ENCODE results near the gene KRT79. TPM values are rescaled to one million over a fixed set of nuclear protein-coding genes. Genes with fewer than 3 reads are reported as not detected.
"Not testable (repeated sequence)": the region's sequence is repeated elsewhere in the genome, so short reads cannot be mapped to it uniquely, and the experiment has no call there.

KRT79 gene
- polyA plus RNA-seq (ENCODE audit: insufficient read length in 3 of 3): not detected

- no peak for DNase-seq (ENCODE audit: low read depth in 3 of 3, low spot score in 2 of 3)
Observed at GRCh38 chr12:52833922-52834726, at the start of gene KRT79. KRT79 (minus strand) TSS chr12:52834311; CDS start chr12:52834260, 51 bp downstream.

GRCh38 chr12:52880499-52880898 is 46.4 kb upstream of the KRT79 start:
- not testable (repeated sequence) for DNase-seq (ENCODE audit: low read depth in 3 of 3, low spot score in 2 of 3)

GRCh38 chr12:52879394-52880351 is 45.6 kb upstream of the KRT79 start:
- DNase-seq (ENCODE audit: low read depth in 3 of 3, low spot score in 2 of 3): peak in 1 of 3 donors; percentile 75

- no peak for DNase-seq (ENCODE audit: low read depth in 3 of 3, low spot score in 2 of 3)
Observed at GRCh38 chr12:52878507-52879393, 44.6 kb upstream of the KRT79 start.

- no peak for DNase-seq (ENCODE audit: low read depth in 3 of 3, low spot score in 2 of 3)
Observed at GRCh38 chr12:52877242-52877641, 43.1 kb upstream of the KRT79 start.

- no peak for DNase-seq (ENCODE audit: low read depth in 3 of 3, low spot score in 2 of 3)
Observed at GRCh38 chr12:52876372-52876771, 42.3 kb upstream of the KRT79 start.

- no peak for DNase-seq (ENCODE audit: low read depth in 3 of 3, low spot score in 2 of 3)
Observed at GRCh38 chr12:52874573-52875435, 40.7 kb upstream of the KRT79 start.

GRCh38 chr12:52873832-52874572 is 39.9 kb upstream of the KRT79 start:
- no peak for DNase-seq (ENCODE audit: low read depth in 3 of 3, low spot score in 2 of 3)

- DNase-seq (ENCODE audit: low read depth in 3 of 3, low spot score in 2 of 3): no peak
Observed at GRCh38 chr12:52873513-52873831, 39.4 kb upstream of the KRT79 start.

- no peak for DNase-seq (ENCODE audit: low read depth in 3 of 3, low spot score in 2 of 3)
Observed at GRCh38 chr12:52872644-52873389, 38.7 kb upstream of the KRT79 start.

GRCh38 chr12:52871291-52872039 is 37.4 kb upstream of the KRT79 start:
- no peak for DNase-seq (ENCODE audit: low read depth in 3 of 3, low spot score in 2 of 3)

GRCh38 chr12:52870361-52871290 is 36.5 kb upstream of the KRT79 start:
- DNase-seq (ENCODE audit: low read depth in 3 of 3, low spot score in 2 of 3): no peak

- no peak for DNase-seq (ENCODE audit: low read depth in 3 of 3, low spot score in 2 of 3)
Observed at GRCh38 chr12:52867642-52868041, 33.5 kb upstream of the KRT79 start.

GRCh38 chr12:52867152-52867551 is 33.0 kb upstream of the KRT79 start:
- no peak for DNase-seq (ENCODE audit: low read depth in 3 of 3, low spot score in 2 of 3)

- no peak for DNase-seq (ENCODE audit: low read depth in 3 of 3, low spot score in 2 of 3)
Observed at GRCh38 chr12:52865090-52865944, 31.2 kb upstream of the KRT79 start.

GRCh38 chr12:52862023-52862422 is 27.9 kb upstream of the KRT79 start:
- DNase-seq (ENCODE audit: low read depth in 3 of 3, low spot score in 2 of 3): no peak

All from right renal cortex interstitium (tissue), 3 donors.